ENCODE measurements around the gene WDR43. TPM values are rescaled to one million over a fixed set of nuclear protein-coding genes. Genes with fewer than 3 reads are reported as not detected.
"Not testable (repeated sequence)": the region's sequence is repeated elsewhere in the genome, so short reads cannot be mapped to it uniquely, and the experiment has no call there.

WDR43 gene
- total RNA-seq, 1 donor from 2014 or later = 32.5 TPM

GRCh38 chr2:28977176-28977875, 82.9 kb downstream of the WDR43 start:
- Mint-ChIP-seq H3K36me3 (ENCODE audit: unreplicated experiment) (no peaks in the 10 kb centered on the region), H3K4me1 (ENCODE audit: low read depth, unreplicated experiment) (peaks cover 7% of the 10 kb centered on the region), H3K9me3 (ENCODE audit: unreplicated experiment) (peaks cover 2% of the 10 kb centered on the region), H3K27me3 (ENCODE audit: unreplicated experiment) (peaks cover 2% of the 10 kb centered on the region), H3K27ac (ENCODE audit: unreplicated experiment) (no peak overlapping the region), H3K4me3 (ENCODE audit: unreplicated experiment) (no peak overlapping the region)
- no peak for TF ChIP-seq CTCF (IDR thresholded peaks at IDR 0.05; ENCODE audit: partially characterized antibody, unreplicated experiment)
- DNase-seq = no peak

GRCh38 chr2:28978001-28978400, 83.5 kb downstream of the WDR43 start:
- not testable (repeated sequence) for H3K4me1 Mint-ChIP-seq (ENCODE audit: low read depth, unreplicated experiment); DNase-seq; H3K27ac Mint-ChIP-seq (ENCODE audit: unreplicated experiment); H3K36me3 Mint-ChIP-seq (ENCODE audit: unreplicated experiment); H3K4me3 Mint-ChIP-seq (ENCODE audit: unreplicated experiment); H3K27me3 Mint-ChIP-seq (ENCODE audit: unreplicated experiment); H3K9me3 Mint-ChIP-seq (ENCODE audit: unreplicated experiment)

- no peaks in the 10 kb centered on the region for H3K36me3 Mint-ChIP-seq (ENCODE audit: unreplicated experiment)
- no peak overlapping the region for H3K27ac Mint-ChIP-seq (ENCODE audit: unreplicated experiment)
Observed at GRCh38 chr2:28978606-28979005, 84.1 kb downstream of the WDR43 start.

GRCh38 chr2:28979041-28979440, 84.6 kb downstream of the WDR43 start:
- H3K9me3 Mint-ChIP-seq (ENCODE audit: unreplicated experiment) = peaks cover 4% of the 10 kb centered on the region
- H3K27ac Mint-ChIP-seq (ENCODE audit: unreplicated experiment) = no peak overlapping the region
- no peaks in the 10 kb centered on the region for H3K36me3 Mint-ChIP-seq (ENCODE audit: unreplicated experiment)
- no peak for DNase-seq
- peaks cover 2% of the 10 kb centered on the region for H3K4me1 Mint-ChIP-seq (ENCODE audit: low read depth, unreplicated experiment)
- H3K27me3 Mint-ChIP-seq (ENCODE audit: unreplicated experiment) = peaks cover 2% of the 10 kb centered on the region
- no peak overlapping the region for H3K4me3 Mint-ChIP-seq (ENCODE audit: unreplicated experiment)
- TF ChIP-seq CTCF (IDR thresholded peaks at IDR 0.05; ENCODE audit: partially characterized antibody, unreplicated experiment) = no peak

More at GRCh38 chr2:28978606-28979005, 84.1 kb downstream of the WDR43 start:
- Mint-ChIP-seq H3K4me1 (ENCODE audit: low read depth, unreplicated experiment) (peaks cover 2% of the 10 kb centered on the region), H3K27me3 (ENCODE audit: unreplicated experiment) (peaks cover 2% of the 10 kb centered on the region), H3K4me3 (ENCODE audit: unreplicated experiment) (no peak overlapping the region), H3K9me3 (ENCODE audit: unreplicated experiment) (peaks cover 2% of the 10 kb centered on the region)
- TF ChIP-seq CTCF (IDR thresholded peaks at IDR 0.05; ENCODE audit: partially characterized antibody, unreplicated experiment) = no peak
- no peak for DNase-seq

GRCh38 chr2:28979576-28980366, 85.3 kb downstream of the WDR43 start:
- H3K9me3 Mint-ChIP-seq (ENCODE audit: unreplicated experiment) = peaks cover 4% of the 10 kb centered on the region
- no peak overlapping the region for H3K27ac Mint-ChIP-seq (ENCODE audit: unreplicated experiment)
- peaks cover 2% of the 10 kb centered on the region for H3K4me1 Mint-ChIP-seq (ENCODE audit: low read depth, unreplicated experiment)
- H3K27me3 Mint-ChIP-seq (ENCODE audit: unreplicated experiment) = peaks cover 2% of the 10 kb centered on the region
- TF ChIP-seq CTCF (IDR thresholded peaks at IDR 0.05; ENCODE audit: partially characterized antibody, unreplicated experiment) = no peak
- no peaks in the 10 kb centered on the region for H3K36me3 Mint-ChIP-seq (ENCODE audit: unreplicated experiment)
- peak; percentile 46 for DNase-seq
- no peak overlapping the region for H3K4me3 Mint-ChIP-seq (ENCODE audit: unreplicated experiment)
